ENCODE results near the gene ASB1. TPM values are rescaled to one million over a fixed set of nuclear protein-coding genes. Genes with fewer than 3 reads are reported as not detected.

The ASB1 gene

Small RNA genes lying within 50 kb of the gene (small RNA-seq; reads per million reads assigned to genes)
- not detected for gene RNU6-234P (ENCODE audit: insufficient read depth)
